MCF 10A (cell line): Measurements from ENCODE around the gene ARHGAP44. TPM values are rescaled to one million over a fixed set of nuclear protein-coding genes. Genes with fewer than 3 reads are reported as not detected.

Experiments used
- BruUV-seq: library from RNA; stranded (reverse); fragments of 400-500 nt; replicated peaks from 2 replicates; lab custom pipeline; 2021; lab: Mats Ljungman, UMichigan
- CTCF ChIA-PET: fragments of 300-600 bp; sonication (Branson Sonifier 250); formaldehyde crosslinking; extraction: SDS; loops from one replicate; lab custom pipeline; 2021; ENCODE audit warnings: antibody characterized with exemption, inconsistent platforms; lab: Yijun Ruan, JAX
- POLR2A ChIA-PET: fragments of 300-600, 350-650 bp; sonication (Branson Sonifier 250); formaldehyde crosslinking; extraction: SDS; loops from one replicate; lab custom pipeline; 2020; ENCODE audit warnings: antibody characterized with exemption, inconsistent platforms; lab: Yijun Ruan, JAX
- DNase-seq: peaks from one replicate; pipeline ENCODE4 v3.0.0-alpha.2; 2018; ENCODE audit not compliant: unreplicated experiment
- H3K27ac Mint-ChIP-seq: one replicate; pipeline ENCODE4 v1.8.0; 2022; ENCODE audit warnings: mild to moderate bottlenecking, low read depth, mixed read lengths; ENCODE audit not compliant: unreplicated experiment
- H3K27me3 Mint-ChIP-seq: one replicate; pipeline ENCODE4 v1.8.0; 2022; ENCODE audit warnings: mixed read lengths; ENCODE audit not compliant: insufficient read depth, unreplicated experiment
- H3K36me3 Mint-ChIP-seq: one replicate; pipeline ENCODE4 v1.8.0; 2022; ENCODE audit warnings: mild to moderate bottlenecking, moderate library complexity, mixed read lengths; ENCODE audit not compliant: insufficient read depth, unreplicated experiment
- H3K4me1 Mint-ChIP-seq: one replicate; pipeline ENCODE4 v1.8.0; 2022; ENCODE audit warnings: mixed read lengths; ENCODE audit not compliant: insufficient read depth, unreplicated experiment
- H3K4me3 Mint-ChIP-seq: one replicate; pipeline ENCODE4 v1.8.0; 2022; ENCODE audit warnings: mild to moderate bottlenecking, moderate library complexity, mixed read lengths; ENCODE audit not compliant: unreplicated experiment
- H3K9me3 Mint-ChIP-seq: one replicate; pipeline ENCODE4 v1.8.0; 2022; ENCODE audit warnings: mixed read lengths; ENCODE audit not compliant: unreplicated experiment
- CTCF ChIP-seq: fragments of 200-600 bp; IDR thresholded peaks from one replicate; pipeline ENCODE4 v1.8.0; 2022; ENCODE audit warnings: antibody characterized with exemption, mild to moderate bottlenecking; ENCODE audit not compliant: unreplicated experiment
- intact Hi-C: fragments of 100-400 bp; cut with micrococcal nuclease; formaldehyde crosslinking; loops from 2 replicates; pipeline ENCODE4 v1.14.1; 2022
- total RNA-seq: library from RNA; stranded (reverse); gene quantifications from 2 replicates; pipeline ENCODE4 v1.2.3, GENCODE V29; 2022

ARHGAP44 gene
- total RNA-seq, 1 experiment from 2014 or later = 1.3 TPM

- no TSS peak for BruUV-seq
- intact Hi-C loops = loop anchor here (5.0 kb wide), 1 partner anchor 58 kb away; no protein-coding TSS in a partner anchor
- H3K27me3 Mint-ChIP-seq = no peaks in the 10 kb centered on the region
Observed at GRCh38 chr17:12985431-12986293, 196.4 kb downstream of the ARHGAP44 start.

GRCh38 chr17:12987120-12987519, 197.8 kb downstream of the ARHGAP44 start:
- Mint-ChIP-seq H3K4me3 (no peak overlapping the region), H3K4me1 (peaks cover 10% of the 10 kb centered on the region), H3K27me3 (no peaks in the 10 kb centered on the region), H3K36me3 (peaks cover 26% of the 10 kb centered on the region), H3K9me3 (no peaks in the 10 kb centered on the region), H3K27ac (no peak overlapping the region)
- TF ChIP-seq CTCF = no peak
- DNase-seq = no peak
- intact Hi-C loops = loop anchor here (5.0 kb wide), 1 partner anchor 60 kb away; no protein-coding TSS in a partner anchor
- no TSS peak for BruUV-seq
- ChIA-PET CTCF (interaction anchor here (1.2 to 3.2 kb wide), 3 partner anchors 10 to 441 kb away, joined by 3 to 13 read pairs (median 5); no protein-coding TSS in a partner anchor), POLR2A (no interaction called here)

More at GRCh38 chr17:12985431-12986293, 196.4 kb downstream of the ARHGAP44 start:
- no peak overlapping the region for H3K4me3 Mint-ChIP-seq
- H3K27ac Mint-ChIP-seq = no peak overlapping the region
- TF ChIP-seq CTCF = no peak
- peaks cover 11% of the 10 kb centered on the region for H3K36me3 Mint-ChIP-seq
- DNase-seq = no peak
- ChIA-PET POLR2A (no interaction called here), CTCF (interaction anchor here (0.7 to 1.4 kb wide), 4 partner anchors 16 to 319 kb away, joined by 3 to 5 read pairs (median 4); no protein-coding TSS in a partner anchor)
- no peaks in the 10 kb centered on the region for H3K9me3 Mint-ChIP-seq
- peaks cover 10% of the 10 kb centered on the region for H3K4me1 Mint-ChIP-seq

GRCh38 chr17:12990041-12990808, 200.9 kb downstream of the ARHGAP44 start:
- no peak overlapping the region for H3K27ac Mint-ChIP-seq
- no peaks in the 10 kb centered on the region for H3K4me1 Mint-ChIP-seq

More at GRCh38 chr17:12990041-12990808, 200.9 kb downstream of the ARHGAP44 start:
- Mint-ChIP-seq H3K36me3 (peaks cover 55% of the 10 kb centered on the region), H3K9me3 (no peaks in the 10 kb centered on the region), H3K4me3 (no peak overlapping the region), H3K27me3 (no peaks in the 10 kb centered on the region)
- TSS peak; percentile 8 for BruUV-seq
- ChIA-PET POLR2A (no interaction called here), CTCF (interaction anchor here (0.6 to 3.2 kb wide), 3 partner anchors 12 to 667 kb away, joined by 3 to 13 read pairs (median 5); no protein-coding TSS in a partner anchor)
- no peak for TF ChIP-seq CTCF
- intact Hi-C loops = no loop called here
- no peak for DNase-seq
